ENCODE results near the gene DDX51.

DDX51 gene

DNA sequence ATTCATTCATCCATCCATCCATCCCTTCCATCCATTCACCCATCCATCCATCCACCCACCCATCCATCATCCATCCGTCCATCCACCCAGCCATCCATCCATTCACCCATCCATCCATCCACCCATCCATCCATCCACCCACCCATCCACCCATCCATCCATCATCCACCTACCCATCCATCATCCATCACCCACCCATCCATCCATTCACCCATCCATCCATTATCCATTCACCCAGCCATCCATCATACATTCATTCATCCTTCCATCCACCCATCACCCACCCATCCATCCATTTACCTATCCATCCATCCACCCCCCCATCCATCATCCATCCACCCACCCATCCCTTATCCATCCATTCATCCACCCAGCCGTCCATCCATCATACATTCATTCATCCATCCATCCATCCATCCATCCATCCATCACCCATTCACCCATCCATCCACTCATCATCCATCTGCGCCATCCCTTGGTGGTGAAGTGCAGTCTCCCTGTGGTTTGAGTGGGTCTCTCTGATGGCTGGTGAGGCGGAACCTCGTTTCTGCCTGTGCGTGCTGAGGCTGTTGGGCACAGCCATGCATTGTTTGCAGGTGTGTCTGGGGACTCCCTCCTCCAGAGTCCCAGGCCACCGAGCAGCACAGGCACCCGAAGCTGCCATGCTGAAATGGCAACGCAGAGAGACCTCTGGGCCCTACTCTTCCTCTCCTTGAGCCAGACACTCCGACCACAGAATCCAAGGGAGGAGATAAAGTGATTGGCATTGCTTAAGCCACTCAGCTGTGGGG is 22.9 kb upstream of the DDX51 start:
- no peak for DNase-seq

GRCh38 chr12:132166093-132166492 is 22.0 kb upstream of the DDX51 start:
- no peak for DNase-seq

GRCh38 chr12:132165584-132165983 is 21.5 kb upstream of the DDX51 start:
- no peak for DNase-seq

- DNase-seq, result no peak
Observed at GRCh38 chr12:132164426-132164825, 20.3 kb upstream of the DDX51 start.

DNA sequence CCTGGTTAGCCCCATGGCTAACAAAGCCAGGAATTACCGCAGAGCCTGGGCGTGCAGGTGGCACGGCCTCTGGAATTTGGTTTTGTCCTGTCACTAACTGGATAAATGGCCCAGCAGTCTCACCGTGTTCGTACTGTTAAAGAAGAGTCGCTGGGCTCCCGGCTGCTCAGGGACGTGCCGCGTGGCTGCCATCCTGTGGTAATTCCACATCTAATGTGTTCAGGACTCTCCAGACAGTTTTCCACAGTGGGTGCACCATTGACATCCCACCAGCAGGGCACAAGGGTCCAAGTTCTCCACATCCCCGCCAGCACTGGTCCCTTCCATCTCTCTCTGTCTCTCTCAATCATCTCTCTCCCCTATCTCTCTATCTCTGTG is 19.8 kb upstream of the DDX51 start:
- no peak for DNase-seq

DNA sequence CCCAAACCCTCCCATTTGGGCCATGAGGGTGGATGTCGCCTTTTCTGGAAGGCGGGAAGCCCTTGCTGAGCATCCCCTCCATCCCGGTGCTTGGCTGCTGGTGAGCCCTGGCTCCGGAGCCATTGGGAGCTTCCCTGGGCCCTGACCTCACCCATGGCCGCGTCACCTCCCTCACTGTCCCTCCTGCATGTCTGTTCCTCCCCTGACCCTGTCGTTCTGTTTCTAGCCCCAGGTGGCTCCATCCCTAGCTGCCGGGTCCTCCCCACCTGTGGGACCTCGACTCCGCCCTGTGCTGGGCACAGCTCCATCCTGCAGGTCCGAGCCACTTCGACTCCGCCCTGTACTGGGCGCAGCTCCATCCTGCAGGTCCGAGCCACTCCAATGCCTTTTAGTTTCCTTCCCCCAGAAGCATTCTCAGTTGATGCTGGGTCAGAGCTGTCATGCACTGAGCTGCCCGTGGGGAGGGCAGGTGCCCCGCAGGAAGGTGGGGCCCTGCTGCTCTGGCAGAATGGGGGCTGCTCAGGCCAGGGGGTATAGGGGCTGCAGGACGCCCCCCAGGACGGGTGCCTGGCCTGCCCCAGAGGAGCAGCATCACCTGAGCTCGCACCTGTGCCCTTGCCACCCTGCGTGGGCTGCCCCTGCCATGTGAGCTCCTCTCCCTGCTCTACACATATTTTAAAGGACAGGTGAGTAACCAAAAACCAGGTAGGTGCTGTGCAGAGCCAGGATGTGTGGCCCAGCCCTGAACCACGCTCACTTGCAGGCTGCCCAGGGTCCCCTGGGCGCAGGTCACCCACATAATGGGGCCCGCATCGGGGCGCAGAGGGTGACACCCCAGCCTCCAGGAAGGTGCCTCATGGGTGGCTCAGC is 19.2 kb upstream of the DDX51 start:
- no peak for DNase-seq

GRCh38 chr12:132162508-132163031 is 18.5 kb upstream of the DDX51 start:
- no peak for DNase-seq

- DNase-seq, result no peak
Observed at GRCh38 chr12:132161796-132162507, 17.8 kb upstream of the DDX51 start.

- no peak for DNase-seq
Observed at GRCh38 chr12:132161036-132161781, 17.1 kb upstream of the DDX51 start.

GRCh38 chr12:132160601-132161035 is 16.5 kb upstream of the DDX51 start:
- DNase-seq, result no peak

- DNase-seq, result no peak
Observed at GRCh38 chr12:132160016-132160415, 15.9 kb upstream of the DDX51 start.

GRCh38 chr12:132159555-132160003 is 15.5 kb upstream of the DDX51 start:
- no peak for DNase-seq

GRCh38 chr12:132158677-132159554 is 14.8 kb upstream of the DDX51 start:
- no peak for DNase-seq

GRCh38 chr12:132157733-132158409 is 13.8 kb upstream of the DDX51 start:
- DNase-seq, result no peak

- no peak for DNase-seq
Observed at GRCh38 chr12:132156573-132157325, 12.6 kb upstream of the DDX51 start.

DNA sequence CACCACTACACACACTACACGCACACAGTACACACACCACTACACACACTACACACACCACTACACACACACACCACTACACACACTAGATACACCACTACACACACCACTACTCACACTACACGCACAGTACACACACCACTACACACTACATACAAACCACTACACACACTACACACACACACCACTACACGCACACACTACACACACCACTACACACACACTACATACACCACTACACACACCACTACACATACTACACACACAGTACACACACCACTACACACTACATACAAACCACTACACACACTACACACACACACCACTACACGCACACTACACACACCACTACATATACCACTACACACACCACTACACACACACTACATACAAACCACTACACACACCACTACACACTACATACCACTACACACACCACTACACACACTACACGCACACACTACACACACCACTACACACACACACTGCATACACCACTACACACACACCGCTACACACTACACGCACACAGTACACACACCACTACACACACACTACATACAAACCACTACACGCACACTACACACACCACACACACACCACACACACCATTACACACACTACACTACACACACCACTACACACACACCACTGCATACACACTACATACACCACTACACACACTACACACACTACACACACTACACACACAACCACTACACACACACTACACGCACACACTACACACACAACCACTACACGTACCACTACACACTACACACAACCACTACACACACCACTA is 11.9 kb upstream of the DDX51 start:
- DNase-seq, result no peak

DNA sequence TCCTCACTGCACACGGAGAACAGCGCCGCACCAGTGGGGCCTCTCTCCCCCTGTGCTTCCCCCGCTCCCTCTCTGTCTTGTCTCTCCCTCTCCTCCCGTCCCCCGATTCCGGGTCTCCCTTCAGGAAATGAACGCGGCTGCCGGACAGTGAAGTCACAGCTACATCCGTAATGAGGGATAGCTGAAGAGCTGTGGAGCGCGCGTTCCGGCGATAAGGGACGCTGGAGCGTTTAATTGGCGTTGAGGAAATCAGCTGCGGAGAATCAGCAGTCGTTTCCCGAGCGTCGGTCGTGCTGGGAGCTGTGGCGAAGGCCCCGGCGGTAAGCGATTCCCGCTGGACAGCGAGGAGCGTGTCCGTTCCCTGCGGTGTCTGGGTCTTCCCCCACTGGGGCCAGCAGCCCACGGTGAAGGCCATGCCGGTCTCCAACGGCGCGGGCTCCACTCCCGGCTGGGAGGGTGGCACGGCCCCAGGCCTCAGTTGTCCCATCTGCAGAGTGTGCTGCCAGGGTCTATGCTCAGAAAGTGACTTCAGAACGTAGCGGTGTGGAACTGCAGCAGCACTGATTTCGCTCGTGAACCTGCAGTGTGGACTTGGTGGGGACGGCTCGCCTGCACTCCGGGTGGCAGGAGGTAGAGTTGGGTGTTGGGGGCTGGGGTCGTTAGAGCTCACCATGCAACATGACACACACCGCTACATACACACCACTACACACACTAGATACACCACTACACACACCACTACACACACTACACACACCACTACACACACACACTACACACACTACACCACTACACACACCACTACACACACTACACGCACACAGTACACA is 11.0 kb upstream of the DDX51 start:
- peak; percentile 37 for DNase-seq

DNA sequence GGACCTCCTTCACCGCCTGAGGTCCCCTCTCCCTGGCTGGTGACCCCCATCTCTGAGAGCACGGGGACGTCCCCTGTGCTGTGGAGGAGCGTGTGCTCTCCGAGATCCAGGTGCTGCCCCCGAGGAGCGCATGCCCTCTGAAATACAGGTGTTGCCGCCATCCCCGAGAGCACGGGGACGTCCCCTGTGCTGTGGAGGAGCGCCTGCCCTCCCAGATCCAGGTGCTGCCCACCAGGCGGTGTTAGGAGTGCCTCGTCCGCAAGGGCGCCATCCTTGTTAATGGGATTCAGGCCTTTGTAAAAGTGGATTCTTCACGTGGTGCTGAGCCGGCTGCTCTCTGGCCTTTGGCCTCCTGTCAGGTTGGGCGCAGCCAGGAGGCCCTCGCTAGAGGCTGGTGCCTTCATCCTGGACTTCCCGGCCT is 10.2 kb upstream of the DDX51 start:
- DNase-seq, result no peak

All from activated CD4-positive, alpha-beta T cell treated with anti-CD3 and anti-CD28 coated beads for 48 hours (primary cell).